Mononuclear cell (primary cell): ENCODE measurements around the gene MRAP2. TPM values are rescaled to one million over a fixed set of nuclear protein-coding genes. Genes with fewer than 3 reads are reported as not detected.
"Not testable (repeated sequence)": the region's sequence is repeated elsewhere in the genome, so short reads cannot be mapped to it uniquely, and the experiment has no call there.

ENCODE experiments used
- H3K27me3 ChIP-seq: 2 replicates; pipeline ENCODE4 v1.6.0; 2011; ENCODE audit warnings: low read length, control low read depth; ENCODE audit not compliant: insufficient read depth
- H3K4me1 ChIP-seq: 2 replicates; pipeline ENCODE4 v1.5.1; 2011; ENCODE audit warnings: mild to moderate bottlenecking, low read length, control low read depth; ENCODE audit not compliant: insufficient read depth
- H3K4me3 ChIP-seq: 2 replicates; pipeline ENCODE4 v1.5.1; 2011; ENCODE audit warnings: mild to moderate bottlenecking, low read length, moderate library complexity
- H3K9me3 ChIP-seq: 2 replicates; pipeline ENCODE4 v1.5.1; 2011; ENCODE audit warnings: low read depth, mild to moderate bottlenecking, control low read depth, low read length
- total RNA-seq: library from RNA; depleted of rRNA; stranded (reverse); fragments of >200 nt; gene quantifications from one replicate; pipeline ENCODE4 v1.2.3, GENCODE V29; 2012

The MRAP2 gene
- total RNA-seq, 1 donor: 0.10 TPM

- no peaks in the 10 kb centered on the region for H3K4me1 ChIP-seq
These were observed 85.7 kb downstream of the MRAP2 start for GRCh38 chr6:84119277-84119676.

GRCh38 chr6:84123186-84123585, 89.6 kb downstream of the MRAP2 start:
- H3K4me3 ChIP-seq: no peak overlapping the region
- H3K4me1 ChIP-seq: no peaks in the 10 kb centered on the region
- H3K9me3 ChIP-seq: no peaks in the 10 kb centered on the region
- no peaks in the 10 kb centered on the region for H3K27me3 ChIP-seq

More at GRCh38 chr6:84119277-84119676, 85.7 kb downstream of the MRAP2 start:
- no peaks in the 10 kb centered on the region for H3K27me3 ChIP-seq
- H3K9me3 ChIP-seq: no peaks in the 10 kb centered on the region
- no peak overlapping the region for H3K4me3 ChIP-seq

GRCh38 chr6:84129588-84129987, 96.0 kb downstream of the MRAP2 start:
- not testable (repeated sequence) for H3K9me3 ChIP-seq, H3K4me1 ChIP-seq, H3K27me3 ChIP-seq, H3K4me3 ChIP-seq

- H3K4me1 ChIP-seq, H3K27me3 ChIP-seq, H3K4me3 ChIP-seq, H3K9me3 ChIP-seq: not testable (repeated sequence)
These were observed 99.8 kb downstream of the MRAP2 start for GRCh38 chr6:84133385-84133784.

GRCh38 chr6:84135291-84135690, 101.7 kb downstream of the MRAP2 start:
- no peaks in the 10 kb centered on the region for H3K9me3 ChIP-seq
- no peaks in the 10 kb centered on the region for H3K27me3 ChIP-seq

GRCh38 chr6:84136364-84137050, 102.9 kb downstream of the MRAP2 start:
- Histone ChIP-seq H3K9me3 (no peaks in the 10 kb centered on the region), H3K4me3 (no peak overlapping the region), H3K27me3 (no peaks in the 10 kb centered on the region), H3K4me1 (no peaks in the 10 kb centered on the region)

More at GRCh38 chr6:84135291-84135690, 101.7 kb downstream of the MRAP2 start:
- no peaks in the 10 kb centered on the region for H3K4me1 ChIP-seq
- H3K4me3 ChIP-seq: no peak overlapping the region

- Histone ChIP-seq H3K4me3 (no peak overlapping the region), H3K27me3 (no peaks in the 10 kb centered on the region), H3K4me1 (no peaks in the 10 kb centered on the region), H3K9me3 (no peaks in the 10 kb centered on the region)
These were observed 103.4 kb downstream of the MRAP2 start for GRCh38 chr6:84137051-84137375.

GRCh38 chr6:84137989-84138575, 104.5 kb downstream of the MRAP2 start:
- H3K27me3 ChIP-seq: no peaks in the 10 kb centered on the region
- H3K4me1 ChIP-seq: no peaks in the 10 kb centered on the region
- H3K4me3 ChIP-seq: no peak overlapping the region
- no peaks in the 10 kb centered on the region for H3K9me3 ChIP-seq

- H3K4me1 ChIP-seq: no peaks in the 10 kb centered on the region
These were observed 105.7 kb downstream of the MRAP2 start for GRCh38 chr6:84139311-84139710.

More at GRCh38 chr6:84139311-84139710, 105.7 kb downstream of the MRAP2 start:
- H3K27me3 ChIP-seq: no peaks in the 10 kb centered on the region
- H3K9me3 ChIP-seq: no peaks in the 10 kb centered on the region
- H3K4me3 ChIP-seq: no peak overlapping the region

Other genes with a start within 250 kb of the MRAP2 start
- gene RIPPLY2, start 180.4 kb upstream of the MRAP2 start, total RNA-seq: under 0.01 TPM
- 26.7 TPM for gene CYB5R4, start 174.1 kb upstream of the MRAP2 start, total RNA-seq
- gene CEP162, start 193.9 kb downstream of the MRAP2 start, total RNA-seq: 6.3 TPM